Measurements from ENCODE around the gene HELLS. TPM values are rescaled to one million over a fixed set of nuclear protein-coding genes. Genes with fewer than 3 reads are reported as not detected.

Gene HELLS
- total and polyA plus RNA-seq, 10 of the 15 experiments (the other 5 are each of a cell fraction or from before 2014, with no cell fraction given), result 33.9 to 159 (median 123) TPM

GRCh38 chr10:94602729-94603515 lies 57.3 kb downstream of the HELLS start:
- Histone ChIP-seq H3K4me2 (ENCODE audit: control insufficient read depth, insufficient read depth) (no peak overlapping the region), H3K27me3 (replicated peaks in 1 of 2; ENCODE audit: control insufficient read depth in 2 of 2, insufficient read depth in 2 of 2, low read length in 1 of 2) (no peaks in the 10 kb centered on the region), H3K79me2 (ENCODE audit: control insufficient read depth, insufficient read depth, low read length) (no peaks in the 10 kb centered on the region), H3K9ac (ENCODE audit: control insufficient read depth, insufficient read depth, low read length) (no peak overlapping the region), H3K36me3 (ENCODE audit: control insufficient read depth in 2 of 2, insufficient read depth in 2 of 2, low read length in 1 of 2) (peaks cover 0 to 4% of the 10 kb centered on the region in 2 experiments), H4K20me1 (ENCODE audit: control insufficient read depth, insufficient read depth) (no peaks in the 10 kb centered on the region), H3K9me3 (replicated peaks; ENCODE audit: control insufficient read depth, insufficient read depth, low read length) (no peaks in the 10 kb centered on the region), H3K4me1 (ENCODE audit: control insufficient read depth, insufficient read depth, low read length) (peaks cover 18% of the 10 kb centered on the region), H3K27ac (ENCODE audit: control insufficient read depth, insufficient read depth) (no peak overlapping the region), H3K4me3 (no peak overlapping the region), H2AFZ (ENCODE audit: control insufficient read depth, low read depth, low read length) (no peak overlapping the region)
- CTCF ChIA-PET, result no interaction called here
- in situ Hi-C loops (cut with MboI) (no loop called here), intact Hi-C loops (cut with micrococcal nuclease; ENCODE audit: unreplicated experiment) (no loop called here)
- BruUV-seq (replicated peaks), result no TSS peak
- DNase-seq (ENCODE audit: low read depth, low spot score) (no peak), ATAC-seq (no peak), FAIRE-seq (no peak)
- SMC1A ChIA-PET (ENCODE audit: uncharacterized antibody, unreplicated experiment), result no interaction called here
- TF ChIP-seq, protein P1, sequence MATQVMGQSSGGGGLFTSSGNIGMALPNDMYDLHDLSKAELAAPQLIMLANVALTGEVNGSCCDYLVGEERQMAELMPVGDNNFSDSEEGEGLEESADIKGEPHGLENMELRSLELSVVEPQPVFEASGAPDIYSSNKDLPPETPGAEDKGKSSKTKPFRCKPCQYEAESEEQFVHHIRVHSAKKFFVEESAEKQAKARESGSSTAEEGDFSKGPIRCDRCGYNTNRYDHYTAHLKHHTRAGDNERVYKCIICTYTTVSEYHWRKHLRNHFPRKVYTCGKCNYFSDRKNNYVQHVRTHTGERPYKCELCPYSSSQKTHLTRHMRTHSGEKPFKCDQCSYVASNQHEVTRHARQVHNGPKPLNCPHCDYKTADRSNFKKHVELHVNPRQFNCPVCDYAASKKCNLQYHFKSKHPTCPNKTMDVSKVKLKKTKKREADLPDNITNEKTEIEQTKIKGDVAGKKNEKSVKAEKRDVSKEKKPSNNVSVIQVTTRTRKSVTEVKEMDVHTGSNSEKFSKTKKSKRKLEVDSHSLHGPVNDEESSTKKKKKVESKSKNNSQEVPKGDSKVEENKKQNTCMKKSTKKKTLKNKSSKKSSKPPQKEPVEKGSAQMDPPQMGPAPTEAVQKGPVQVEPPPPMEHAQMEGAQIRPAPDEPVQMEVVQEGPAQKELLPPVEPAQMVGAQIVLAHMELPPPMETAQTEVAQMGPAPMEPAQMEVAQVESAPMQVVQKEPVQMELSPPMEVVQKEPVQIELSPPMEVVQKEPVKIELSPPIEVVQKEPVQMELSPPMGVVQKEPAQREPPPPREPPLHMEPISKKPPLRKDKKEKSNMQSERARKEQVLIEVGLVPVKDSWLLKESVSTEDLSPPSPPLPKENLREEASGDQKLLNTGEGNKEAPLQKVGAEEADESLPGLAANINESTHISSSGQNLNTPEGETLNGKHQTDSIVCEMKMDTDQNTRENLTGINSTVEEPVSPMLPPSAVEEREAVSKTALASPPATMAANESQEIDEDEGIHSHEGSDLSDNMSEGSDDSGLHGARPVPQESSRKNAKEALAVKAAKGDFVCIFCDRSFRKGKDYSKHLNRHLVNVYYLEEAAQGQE (IDR thresholded peaks at IDR 0.05; ENCODE audit: low read depth, low read length), result no peak
- TF ChIP-seq PKNOX1 (IDR thresholded peaks at IDR 0.05) (no peak), EGR1 (IDR thresholded peaks at IDR 0.05; ENCODE audit: borderline replicate concordance in 1 of 2, low read depth in 2 of 2, low read length in 2 of 2) (no peak), CREM (IDR thresholded peaks at IDR 0.05; ENCODE audit: low read depth) (no peak), IRF4 (IDR thresholded peaks at IDR 0.05; ENCODE audit: low read depth, low read length) (no peak), POLR2A (IDR thresholded peaks at IDR 0.05; ENCODE audit: low read depth, low read length) (no peak), NR2F1 (conservative IDR thresholded peaks at IDR 0.05) (no peak), NFIC (IDR thresholded peaks at IDR 0.05; ENCODE audit: low read depth, low read length) (no peak), ZZZ3 (IDR thresholded peaks at IDR 0.05; ENCODE audit: control insufficient read depth, insufficient read length, low read depth) (no peak), NR2C2 (IDR thresholded peaks at IDR 0.05; ENCODE audit: borderline replicate concordance, control insufficient read depth, insufficient read length, low read depth) (no peak), BHLHE40 (IDR thresholded peaks at IDR 0.05; ENCODE audit: borderline replicate concordance in 1 of 2, low read depth in 2 of 2, low read length in 1 of 2) (no peak), GATAD2B (conservative IDR thresholded peaks at IDR 0.05; ENCODE audit: low read depth) (no peak), BRCA1 (IDR thresholded peaks at IDR 0.05; ENCODE audit: low read depth, low read length) (no peak), TCF12 (IDR thresholded peaks at IDR 0.05; ENCODE audit: low read depth, low read length) (no peak), ZNF384 (IDR thresholded peaks at IDR 0.05; ENCODE audit: borderline replicate concordance, low read depth, low read length) (no peak), BACH1 (IDR thresholded peaks at IDR 0.05; ENCODE audit: borderline replicate concordance) (no peak), E4F1 (IDR thresholded peaks at IDR 0.05; ENCODE audit: borderline replicate concordance, partially characterized antibody) (no peak), ZSCAN29 (IDR thresholded peaks at IDR 0.05) (no peak)
- POLR2A ChIA-PET, result no interaction called here
- WGBS (ENCODE audit: insufficient coverage, insufficient replicate concordance, low lambda C conversion rate, missing lambda C conversion rate), result 76% methylated on average over 8 of the region's 8 CpGs
- RAD21 ChIA-PET (ENCODE audit: unreplicated experiment), result no interaction called here

Data from GM12878 (cell line).